ENCODE measurements around the gene FCHO2.

GRCh38 chr5:73136055-73136562, 180.3 kb downstream of the FCHO2 start:
- TF ChIP-seq EZH2 (IDR thresholded peaks at IDR 0.05; ENCODE audit: borderline replicate concordance, low read depth, low read length, severe bottlenecking) (no peak), CTCF (IDR thresholded peaks at IDR 0.05; ENCODE audit: extremely low read depth in 1 of 2, insufficient read depth in 1 of 2, low read depth in 1 of 2, low read length in 2 of 2) (no peak), MAX (IDR thresholded peaks at IDR 0.05; ENCODE audit: insufficient read depth, insufficient read length) (no peak), POLR2AphosphoS5 (IDR thresholded peaks at IDR 0.05; ENCODE audit: insufficient read depth, low read depth, low read length) (no peak)
